SU-DHL-6 (cell line): Measurements from ENCODE around the gene KIF1C.

Experiments
- EZH2phosphoT487 ChIP-seq: fragments of 200-600 bp; sonication (generic), shearing (Covaris generic); conservative IDR thresholded peaks from 2 replicates; pipeline ENCODE4 v1.6.1; 2018; ENCODE audit warnings: mild to moderate bottlenecking, antibody characterized with exemption, low read length, moderate library complexity, mixed read lengths
- TF ChIP-seq, protein P1 (sequence below): fragments of 200-600 bp; sonication (generic); IDR thresholded peaks from one replicate; pipeline ENCODE4 v1.5.1; 2017; ENCODE audit warnings: antibody characterized with exemption, mild to moderate bottlenecking, low read length, moderate library complexity; ENCODE audit not compliant: insufficient read depth, poor library complexity, severe bottlenecking

DNA sequence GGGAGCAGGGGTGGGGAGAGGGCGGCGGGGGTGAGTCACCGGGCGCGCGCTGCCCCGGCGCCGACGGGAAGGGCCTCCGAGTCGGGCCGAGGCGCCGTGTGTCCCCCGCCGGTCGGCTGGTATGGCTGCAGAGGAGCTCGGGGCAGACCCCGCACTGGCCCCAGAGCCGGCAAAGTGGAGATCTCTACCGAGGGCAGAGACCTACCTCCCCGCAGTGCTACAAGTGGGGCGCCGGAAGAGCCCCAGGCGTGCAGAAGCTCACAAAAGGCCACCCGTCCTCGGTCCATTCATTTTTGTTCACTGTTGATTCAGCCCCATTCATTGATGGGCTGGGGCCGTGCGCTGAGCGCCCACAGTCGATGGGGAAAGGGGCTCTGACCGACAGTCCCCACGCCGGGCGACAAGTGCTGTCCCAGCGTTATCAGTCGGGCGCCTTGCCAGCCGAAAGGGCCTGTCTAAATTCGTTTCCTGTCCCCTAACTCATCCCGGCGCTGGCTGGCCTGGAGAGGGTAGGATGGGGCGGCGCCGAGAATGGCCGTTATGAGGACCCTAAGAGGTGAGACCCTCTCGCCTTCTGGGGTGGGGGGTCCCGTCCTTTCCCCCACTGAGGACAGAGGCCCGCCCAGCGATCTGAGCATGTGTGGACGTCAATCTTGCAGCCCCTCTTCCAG, 47.5 kb upstream of the KIF1C start:
- TF ChIP-seq, protein P1, sequence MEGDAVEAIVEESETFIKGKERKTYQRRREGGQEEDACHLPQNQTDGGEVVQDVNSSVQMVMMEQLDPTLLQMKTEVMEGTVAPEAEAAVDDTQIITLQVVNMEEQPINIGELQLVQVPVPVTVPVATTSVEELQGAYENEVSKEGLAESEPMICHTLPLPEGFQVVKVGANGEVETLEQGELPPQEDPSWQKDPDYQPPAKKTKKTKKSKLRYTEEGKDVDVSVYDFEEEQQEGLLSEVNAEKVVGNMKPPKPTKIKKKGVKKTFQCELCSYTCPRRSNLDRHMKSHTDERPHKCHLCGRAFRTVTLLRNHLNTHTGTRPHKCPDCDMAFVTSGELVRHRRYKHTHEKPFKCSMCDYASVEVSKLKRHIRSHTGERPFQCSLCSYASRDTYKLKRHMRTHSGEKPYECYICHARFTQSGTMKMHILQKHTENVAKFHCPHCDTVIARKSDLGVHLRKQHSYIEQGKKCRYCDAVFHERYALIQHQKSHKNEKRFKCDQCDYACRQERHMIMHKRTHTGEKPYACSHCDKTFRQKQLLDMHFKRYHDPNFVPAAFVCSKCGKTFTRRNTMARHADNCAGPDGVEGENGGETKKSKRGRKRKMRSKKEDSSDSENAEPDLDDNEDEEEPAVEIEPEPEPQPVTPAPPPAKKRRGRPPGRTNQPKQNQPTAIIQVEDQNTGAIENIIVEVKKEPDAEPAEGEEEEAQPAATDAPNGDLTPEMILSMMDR: no peak
- TF ChIP-seq EZH2phosphoT487: no peak
